Measurements from ENCODE around the gene SDSL.

GRCh38 chr12:113477171-113477841 lies 55.1 kb downstream of the SDSL start:
- TF ChIP-seq CTCF (IDR thresholded peaks at IDR 0.05) (no peak), POLR2A (IDR thresholded peaks at IDR 0.05) (no peak), POLR2AphosphoS5 (IDR thresholded peaks at IDR 0.05; ENCODE audit: insufficient read depth in 1 of 2, low read depth in 1 of 2) (no peak)
